Parathyroid adenoma (tissue), 2 donors: Measurements from ENCODE around the gene ZNF143.

Source experiments
- H2AFZ ChIP-seq: fragments of 300-600 bp; sonication (generic); one replicate; pipeline ENCODE4 v1.7.0; 2017; ENCODE audit warnings: antibody characterized with exemption, mild to moderate bottlenecking
- H3K27ac ChIP-seq: fragments of 300-600 bp; sonication (generic); one replicate; pipeline ENCODE4 v1.7.0; 2017
- H3K27me3 ChIP-seq: fragments of 300-600 bp; sonication (generic); one replicate; pipeline ENCODE4 v1.7.0; 2017; ENCODE audit warnings: low read length; ENCODE audit not compliant: control insufficient read depth, insufficient read depth
- H3K36me3 ChIP-seq: fragments of 300-600 bp; sonication (generic); one replicate; pipeline ENCODE4 v1.7.0; 2017; ENCODE audit warnings: low read length; ENCODE audit not compliant: control insufficient read depth, insufficient read depth
- H3K4me1 ChIP-seq: fragments of 300-600 bp; sonication (generic); one replicate; pipeline ENCODE4 v1.7.0; 2017; ENCODE audit warnings: control low read depth
- H3K4me2 ChIP-seq: fragments of 300-600 bp; sonication (generic); one replicate; pipeline ENCODE4 v1.7.0; 2017; ENCODE audit warnings: low read length
- H3K4me3 ChIP-seq: fragments of 300-600 bp; sonication (generic); one replicate; pipeline ENCODE4 v1.7.0; 2017; ENCODE audit warnings: low read depth, low read length
- H3K79me2 ChIP-seq: fragments of 300-600 bp; sonication (generic); one replicate; pipeline ENCODE4 v1.7.0; 2017; ENCODE audit warnings: control low read depth
- H3K9ac ChIP-seq: fragments of 300-600 bp; sonication (generic); one replicate; pipeline ENCODE4 v1.7.0; 2017; ENCODE audit warnings: mild to moderate bottlenecking
- H3K9me3 ChIP-seq: fragments of 300-600 bp; sonication (generic); one replicate; pipeline ENCODE4 v1.7.0; 2017; ENCODE audit warnings: low read length; ENCODE audit not compliant: control insufficient read depth
- TF ChIP-seq, protein P1 (sequence below): fragments of 300-600 bp; sonication (generic); IDR thresholded peaks from one replicate; pipeline ENCODE4 v1.7.0; 2017; ENCODE audit warnings: antibody characterized with exemption, mild to moderate bottlenecking
- donor health status: primary hyperparathyroidism.

The ZNF143 gene

DNA sequence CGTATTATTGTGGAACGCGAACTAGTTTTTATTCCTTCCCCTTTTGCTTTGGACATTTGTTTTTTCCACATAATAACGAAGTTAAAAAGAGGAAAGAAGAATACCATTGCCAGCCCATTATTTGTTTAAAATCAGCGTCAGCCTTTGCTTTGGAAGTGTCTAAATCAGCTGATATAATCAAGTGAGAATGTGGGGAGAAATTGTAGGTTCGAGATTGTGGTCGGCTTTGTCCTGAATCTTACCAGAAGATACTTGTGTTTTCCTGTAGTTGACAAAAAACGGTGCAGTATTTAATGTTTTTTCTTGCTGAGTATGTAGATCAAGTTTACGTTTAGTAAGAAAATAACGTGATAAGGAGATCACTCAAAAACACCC, 935 bp downstream of the ZNF143 start:
- Histone ChIP-seq H3K27ac (peak overlapping the region; percentile 97), H3K36me3 (no peaks in the 10 kb centered on the region), H3K27me3 (no peaks in the 10 kb centered on the region), H3K4me2 (peak overlapping the region; percentile 68), H3K9ac (peak overlapping the region; percentile 89), H3K79me2 (peaks cover 26% of the 10 kb centered on the region), H2AFZ (peak overlapping the region; percentile 86), H3K4me1 (no peaks in the 10 kb centered on the region), H3K9me3 (no peaks in the 10 kb centered on the region), H3K4me3 (peak overlapping the region; percentile 90)
- TF ChIP-seq, protein P1, sequence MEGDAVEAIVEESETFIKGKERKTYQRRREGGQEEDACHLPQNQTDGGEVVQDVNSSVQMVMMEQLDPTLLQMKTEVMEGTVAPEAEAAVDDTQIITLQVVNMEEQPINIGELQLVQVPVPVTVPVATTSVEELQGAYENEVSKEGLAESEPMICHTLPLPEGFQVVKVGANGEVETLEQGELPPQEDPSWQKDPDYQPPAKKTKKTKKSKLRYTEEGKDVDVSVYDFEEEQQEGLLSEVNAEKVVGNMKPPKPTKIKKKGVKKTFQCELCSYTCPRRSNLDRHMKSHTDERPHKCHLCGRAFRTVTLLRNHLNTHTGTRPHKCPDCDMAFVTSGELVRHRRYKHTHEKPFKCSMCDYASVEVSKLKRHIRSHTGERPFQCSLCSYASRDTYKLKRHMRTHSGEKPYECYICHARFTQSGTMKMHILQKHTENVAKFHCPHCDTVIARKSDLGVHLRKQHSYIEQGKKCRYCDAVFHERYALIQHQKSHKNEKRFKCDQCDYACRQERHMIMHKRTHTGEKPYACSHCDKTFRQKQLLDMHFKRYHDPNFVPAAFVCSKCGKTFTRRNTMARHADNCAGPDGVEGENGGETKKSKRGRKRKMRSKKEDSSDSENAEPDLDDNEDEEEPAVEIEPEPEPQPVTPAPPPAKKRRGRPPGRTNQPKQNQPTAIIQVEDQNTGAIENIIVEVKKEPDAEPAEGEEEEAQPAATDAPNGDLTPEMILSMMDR = no peak

DNA sequence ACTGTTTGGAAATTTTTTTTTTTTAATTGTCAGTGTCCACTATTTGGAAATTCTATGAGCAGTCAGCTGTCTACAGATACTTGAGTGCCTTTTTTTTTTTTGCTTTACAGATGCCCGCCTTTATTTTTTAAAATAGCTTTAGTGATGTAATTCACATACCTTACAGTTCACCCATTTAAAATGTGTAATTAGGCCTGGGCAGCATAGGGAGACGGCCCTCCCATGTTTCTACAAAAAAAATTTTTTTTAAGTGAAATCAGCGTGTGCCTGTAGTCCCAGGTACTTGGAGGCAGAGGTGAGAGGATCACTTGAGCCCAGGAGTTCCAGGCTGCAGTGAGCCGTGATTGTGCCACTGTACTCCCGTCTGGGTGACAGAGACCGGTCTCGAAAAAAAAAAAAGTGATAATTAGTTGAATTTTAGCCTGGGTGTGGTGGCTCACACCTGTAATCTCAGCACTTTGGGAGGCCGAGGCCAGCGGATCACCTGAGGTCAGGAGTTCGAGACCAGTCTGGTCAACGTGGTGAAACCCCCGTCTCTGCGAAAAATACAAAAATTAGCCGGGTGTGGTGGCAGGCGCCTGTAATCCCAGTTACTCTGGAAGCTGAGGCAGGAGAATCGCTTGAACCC, 1.5 kb downstream of the ZNF143 start:
- no peaks in the 10 kb centered on the region for H3K9me3 ChIP-seq
- H3K4me3 ChIP-seq = peak overlapping the region; percentile 90
- H2AFZ ChIP-seq = peak overlapping the region; percentile 33
- H3K27ac ChIP-seq = peak overlapping the region; percentile 97
- H3K9ac ChIP-seq = no peak overlapping the region
- TF ChIP-seq, protein P1 = no peak
- H3K4me2 ChIP-seq = peak overlapping the region; percentile 68
- H3K79me2 ChIP-seq = peaks cover 31% of the 10 kb centered on the region
- no peaks in the 10 kb centered on the region for H3K36me3 ChIP-seq
- H3K4me1 ChIP-seq = no peaks in the 10 kb centered on the region
- H3K27me3 ChIP-seq = no peaks in the 10 kb centered on the region

DNA sequence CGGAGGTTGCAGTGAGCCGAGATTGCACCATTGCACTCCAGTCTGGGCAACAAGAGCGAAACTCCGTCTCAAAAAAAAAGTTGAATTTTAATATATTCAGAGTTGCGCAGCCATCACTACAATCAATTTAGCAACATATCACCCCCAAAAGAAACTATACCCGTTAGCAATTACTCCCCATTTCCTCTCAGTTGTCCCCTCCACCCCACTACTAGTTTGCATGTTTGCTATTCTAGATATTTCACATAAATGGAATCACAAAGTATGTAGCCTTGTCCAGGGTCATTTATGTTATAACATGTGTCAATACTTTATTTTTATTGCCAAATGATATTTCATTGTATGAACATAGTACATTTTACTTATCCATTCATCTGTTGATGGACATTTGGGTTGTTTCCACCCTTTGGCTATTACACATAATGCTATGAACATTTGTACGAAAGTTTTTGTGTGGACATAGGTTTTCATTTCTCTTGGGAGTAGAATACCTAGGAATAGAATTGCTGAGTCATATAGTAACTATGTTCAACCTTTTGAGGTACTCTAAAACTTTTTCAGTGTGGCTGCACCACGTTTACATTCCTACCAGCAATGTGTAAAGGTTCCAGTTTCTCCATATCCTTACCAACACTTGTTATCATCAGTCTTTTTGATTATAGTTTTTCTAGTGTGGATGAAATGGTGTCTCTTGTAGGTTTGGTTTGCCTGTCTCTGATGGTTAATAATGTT, 2.2 kb downstream of the ZNF143 start:
- H3K79me2 ChIP-seq = peaks cover 32% of the 10 kb centered on the region
- no peak overlapping the region for H2AFZ ChIP-seq
- TF ChIP-seq, protein P1 = no peak
- H3K9ac ChIP-seq = no peak overlapping the region
- H3K4me1 ChIP-seq = no peaks in the 10 kb centered on the region
- no peak overlapping the region for H3K4me3 ChIP-seq
- H3K27ac ChIP-seq = no peak overlapping the region
- H3K36me3 ChIP-seq = no peaks in the 10 kb centered on the region
- H3K27me3 ChIP-seq = no peaks in the 10 kb centered on the region
- H3K9me3 ChIP-seq = no peaks in the 10 kb centered on the region
- H3K4me2 ChIP-seq = no peak overlapping the region

DNA sequence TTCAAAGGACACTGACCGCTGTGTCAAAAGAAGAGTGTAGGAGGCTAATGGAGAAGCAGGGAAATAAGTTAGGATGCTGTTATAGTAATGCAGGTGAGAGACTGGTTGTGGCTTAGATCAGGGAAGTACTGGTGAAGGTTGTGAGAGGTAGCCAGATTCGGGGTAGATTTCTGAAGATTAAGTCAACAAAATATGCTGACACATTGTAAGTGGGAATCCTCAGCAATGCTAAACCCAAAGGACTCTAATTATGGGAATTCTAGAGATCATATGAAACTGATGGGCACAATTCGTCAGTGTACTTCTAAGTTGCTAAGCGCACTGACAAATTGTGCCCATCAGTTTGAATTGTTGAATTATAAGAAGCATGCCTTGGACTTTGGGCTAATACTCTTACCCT, 10.0 kb downstream of the ZNF143 start:
- no peak overlapping the region for H2AFZ ChIP-seq
- H3K27ac ChIP-seq = no peak overlapping the region
- H3K4me3 ChIP-seq = no peak overlapping the region
- TF ChIP-seq, protein P1 = no peak
- no peak overlapping the region for H3K4me2 ChIP-seq
- H3K36me3 ChIP-seq = no peaks in the 10 kb centered on the region
- H3K9me3 ChIP-seq = no peaks in the 10 kb centered on the region
- H3K9ac ChIP-seq = no peak overlapping the region
- no peaks in the 10 kb centered on the region for H3K27me3 ChIP-seq
- no peaks in the 10 kb centered on the region for H3K4me1 ChIP-seq
- peaks cover 16% of the 10 kb centered on the region for H3K79me2 ChIP-seq
